HG03196 (cell line): ENCODE data around the gene CKM.

Experiments used
- ATAC-seq: cut with Tn5 transposase; IDR thresholded peaks from one replicate; pipeline ENCODE4 v1.9.1; 2021; ENCODE audit not compliant: unreplicated experiment

The CKM gene

DNA sequence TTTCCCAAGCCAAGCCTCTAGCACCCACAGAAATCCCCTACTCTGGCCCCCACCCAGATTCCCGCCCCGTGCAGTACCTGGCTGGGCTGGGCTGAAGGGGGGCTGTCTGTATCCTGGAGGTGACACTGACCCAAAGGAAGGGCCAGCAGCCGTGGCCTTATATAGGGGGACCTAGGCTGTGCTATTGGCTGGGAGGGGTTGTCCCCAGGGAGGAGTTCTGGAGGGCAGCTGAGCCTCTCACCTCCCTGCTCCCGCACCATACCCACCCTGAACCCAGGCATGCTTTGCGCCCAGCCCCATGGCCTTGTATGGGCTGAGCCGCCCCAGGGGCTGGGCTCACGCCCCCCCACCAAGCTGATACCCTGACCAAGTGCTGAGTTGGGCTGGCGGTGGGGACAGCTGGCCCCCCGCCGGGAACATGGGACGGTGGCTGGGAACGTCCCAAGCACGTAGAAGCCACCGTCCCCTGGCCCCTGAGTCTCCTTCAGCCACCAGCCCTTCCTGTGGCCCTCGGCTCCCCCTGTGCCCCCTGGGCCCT is at the start of gene CKM:
CKM (minus strand) TSS at position 132 of the 538 bp plus-strand sequence. CDS start 3,162 bp downstream, outside the sequence.
- no peak for ATAC-seq

- peak; percentile 92 for ATAC-seq
Observed at GRCh38 chr19:45370410-45371204, 47.9 kb upstream of the CKM start, which contains the start of gene ERCC2. ERCC2 (minus strand) TSS chr19:45370573; CDS start chr19:45370540, 33 bp downstream.

GRCh38 chr19:45368737-45369340 is 46.2 kb upstream of the CKM start:
- ATAC-seq: no peak

GRCh38 chr19:45368127-45368526 is 45.5 kb upstream of the CKM start:
- ATAC-seq: no peak

- ATAC-seq: no peak
Observed at GRCh38 chr19:45364696-45365095, 42.0 kb upstream of the CKM start.

DNA sequence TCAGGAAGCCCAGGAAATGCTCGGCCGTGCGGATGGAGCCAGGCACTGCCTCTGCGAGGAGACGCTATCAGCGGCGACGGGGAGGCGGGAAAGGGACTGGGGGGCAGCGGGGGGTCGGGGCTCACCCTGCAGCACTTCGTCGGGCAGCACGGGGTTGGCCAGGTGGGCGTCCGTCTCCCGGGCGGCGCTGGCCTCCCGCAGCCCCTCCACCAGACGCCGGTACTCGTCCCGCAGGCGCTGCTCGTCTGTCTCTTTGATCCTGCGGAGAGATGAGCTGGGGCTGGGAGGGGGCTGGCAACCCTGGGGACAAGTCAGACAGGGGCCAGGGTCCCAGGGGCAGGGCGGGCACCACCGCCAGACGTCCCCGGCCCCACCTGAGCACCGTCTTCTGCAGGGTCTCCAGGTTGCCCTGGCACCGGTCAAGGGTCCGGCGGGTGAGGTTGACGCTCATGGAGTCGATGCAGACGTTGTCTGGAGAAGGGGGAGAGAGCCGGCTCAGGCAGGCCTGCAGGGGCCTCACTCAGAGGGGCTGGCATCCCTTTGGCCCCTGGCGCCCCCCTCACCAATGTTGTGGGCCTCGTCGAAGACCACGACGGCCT is 41.3 kb upstream of the CKM start:
- ATAC-seq: no peak

- no peak for ATAC-seq
Observed at GRCh38 chr19:45362291-45362690, 39.6 kb upstream of the CKM start.

DNA sequence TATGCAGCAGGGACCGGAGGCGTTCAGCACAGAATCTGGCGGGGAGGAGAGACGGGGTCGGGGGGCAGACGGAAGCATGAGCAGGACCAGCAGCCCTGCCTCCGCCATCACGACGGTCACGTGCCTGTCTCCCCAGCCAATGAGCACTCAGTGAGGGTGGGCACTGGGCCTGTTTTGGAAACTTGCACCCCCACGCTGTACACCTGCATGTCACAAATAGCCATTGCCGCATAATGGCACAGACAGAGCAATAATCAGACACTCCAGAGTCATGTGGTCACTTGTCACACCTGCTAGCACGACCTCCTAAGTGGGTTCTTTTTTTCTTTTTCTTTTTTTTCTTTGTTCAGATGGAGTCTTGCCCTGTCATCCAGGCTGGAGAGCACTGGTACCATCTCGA is 38.9 kb upstream of the CKM start:
- no peak for ATAC-seq

GRCh38 chr19:45358213-45358792 is 35.6 kb upstream of the CKM start:
- no peak for ATAC-seq

DNA sequence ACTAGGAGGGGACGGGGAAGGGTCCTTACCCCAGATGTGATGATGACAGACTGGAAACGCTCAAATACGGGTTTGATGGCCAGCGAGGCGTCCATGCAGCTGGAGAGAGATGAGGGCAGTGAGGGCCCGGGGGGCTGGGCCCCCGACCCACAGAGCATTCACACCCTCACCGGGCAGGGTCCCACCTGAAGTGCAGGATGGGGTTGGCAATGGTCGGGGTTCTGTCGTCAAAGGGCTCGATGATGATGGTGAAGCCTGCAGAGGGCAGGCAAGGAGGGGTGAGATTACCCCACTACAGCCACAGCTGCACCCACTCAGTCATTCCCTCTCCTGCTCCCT is 34.7 kb upstream of the CKM start:
- no peak for ATAC-seq

GRCh38 chr19:45356760-45357444 is 34.2 kb upstream of the CKM start:
- ATAC-seq: no peak

DNA sequence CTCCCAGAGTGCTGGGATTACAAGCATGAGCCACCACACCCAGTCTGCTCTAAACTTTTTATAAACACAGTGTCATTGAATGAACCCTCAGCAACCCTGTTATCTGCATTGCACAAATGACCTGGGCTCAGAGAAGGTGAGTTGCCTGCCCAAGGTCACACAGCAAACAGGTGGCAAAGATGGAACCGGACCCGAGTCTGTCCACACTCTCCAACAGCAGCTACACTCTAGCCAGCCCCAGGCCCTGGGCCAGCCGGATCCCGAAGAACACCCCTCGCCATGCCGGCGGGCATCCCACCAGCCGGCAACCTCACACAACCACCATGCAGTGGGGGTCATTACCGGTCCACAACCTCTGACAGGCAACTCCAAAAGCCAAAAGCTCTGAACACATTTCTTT is 33.2 kb upstream of the CKM start:
- no peak for ATAC-seq

DNA sequence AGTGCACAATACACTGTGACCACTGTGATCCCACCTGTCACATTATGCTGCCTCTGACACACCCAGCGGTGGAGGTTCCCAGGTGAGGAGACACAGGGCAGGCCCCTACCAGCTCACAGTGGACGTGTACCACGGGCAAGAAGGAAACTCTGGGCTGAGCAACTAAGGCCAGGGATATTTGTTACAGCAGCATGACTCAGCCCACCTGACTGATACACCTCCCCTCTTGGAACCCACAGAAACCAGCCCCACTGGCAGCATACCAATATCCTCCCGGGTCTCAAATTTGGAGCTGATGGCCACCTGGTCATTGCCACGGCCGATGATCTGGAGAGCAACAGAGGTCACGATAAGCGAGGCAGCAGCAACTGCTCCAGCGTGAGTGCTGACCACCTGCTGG is 32.7 kb upstream of the CKM start:
- no peak for ATAC-seq

DNA sequence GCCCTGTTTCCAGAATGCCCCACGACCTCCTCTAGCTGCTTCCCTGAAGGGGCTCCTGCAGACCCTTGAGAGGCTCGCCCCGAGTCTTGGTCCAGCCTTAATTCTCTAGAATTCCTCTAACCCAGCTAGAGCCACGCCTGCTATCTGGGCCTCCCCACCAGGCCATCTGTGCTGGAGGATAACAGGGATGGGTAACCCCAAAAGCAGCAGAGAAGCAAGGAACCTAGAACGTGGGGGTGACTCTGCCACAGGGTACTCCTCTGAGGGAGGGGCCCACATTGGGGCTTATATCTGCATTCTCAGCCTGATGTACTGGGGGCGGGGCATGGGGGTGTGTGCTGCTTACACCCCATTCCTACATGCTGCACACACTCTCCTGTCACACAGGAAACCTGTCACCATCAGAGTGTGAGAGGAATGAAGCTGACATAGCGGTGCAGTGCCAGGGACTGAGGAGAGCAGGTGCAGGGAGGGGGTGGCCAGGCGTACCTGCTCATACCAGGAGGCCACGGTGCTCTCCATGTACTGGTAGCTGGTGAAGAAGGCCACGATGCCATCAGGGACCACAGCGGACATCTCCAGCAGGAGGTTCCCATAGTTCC is 31.7 kb upstream of the CKM start:
- no peak for ATAC-seq

- ATAC-seq: no peak
Observed at GRCh38 chr19:45352914-45353796, 30.5 kb upstream of the CKM start.

- no peak for ATAC-seq
Observed at GRCh38 chr19:45352471-45352870, 29.8 kb upstream of the CKM start.

DNA sequence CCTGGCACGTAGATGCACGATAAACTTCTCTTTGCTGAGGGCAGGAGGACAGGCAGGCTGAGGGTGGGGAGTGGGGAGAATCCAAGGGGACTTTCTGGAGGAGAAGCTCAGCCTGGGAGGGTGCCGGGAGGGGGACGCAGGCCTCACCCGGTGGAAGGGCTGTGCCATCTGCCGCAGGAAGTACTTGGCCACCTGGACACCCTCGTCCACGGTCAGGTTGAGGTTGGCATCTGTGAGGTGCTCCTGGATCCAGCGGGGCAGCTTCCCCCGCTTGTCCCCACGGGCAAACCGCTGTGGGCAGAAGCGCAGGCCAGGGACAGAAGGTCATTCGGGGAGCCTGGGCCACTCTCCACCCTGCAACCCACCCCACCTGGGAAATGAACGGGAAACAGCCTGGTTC is 29.4 kb upstream of the CKM start:
- ATAC-seq: no peak

DNA sequence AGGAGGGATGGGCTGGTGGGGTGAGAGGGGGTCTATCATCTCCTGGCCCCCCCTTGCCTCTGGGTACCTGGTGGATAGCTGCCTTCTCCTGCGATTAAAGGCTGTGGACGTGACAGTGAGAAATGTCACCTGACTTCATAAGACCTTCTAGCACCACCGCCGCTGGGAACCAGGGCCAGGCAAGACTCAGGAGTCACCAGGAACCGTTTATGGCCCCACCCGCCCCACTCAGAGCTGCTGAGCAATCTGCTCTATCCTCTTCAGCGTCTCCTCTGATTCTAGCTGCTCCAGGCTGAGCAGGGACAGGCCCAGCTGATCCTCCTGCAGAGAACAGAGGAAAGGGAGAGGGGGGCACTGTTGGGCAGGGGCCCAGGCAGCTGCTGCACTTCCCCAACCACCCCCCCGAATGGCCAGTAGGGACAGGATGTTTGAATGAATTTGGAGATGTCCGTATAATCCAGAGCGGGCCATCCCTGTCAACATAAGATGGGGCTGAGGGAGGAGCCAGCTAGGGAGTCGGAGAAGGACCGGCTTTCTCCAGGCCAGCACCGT is 28.8 kb upstream of the CKM start:
- ATAC-seq: no peak

GRCh38 chr19:45350477-45351058 is 27.9 kb upstream of the CKM start:
- no peak for ATAC-seq
